Measurements from ENCODE around the gene IARS1.

The IARS1 gene

GRCh38 chr9:92293452-92294296 lies at the start of gene IARS1:
Gene IARS1, minus strand, starts transcription at chr9:92293697. Its CDS starts 4,278 bp downstream, at chr9:92289419.
- DNase-seq (ENCODE audit: low read depth): peak; percentile 96
- peak within 1 kb of the TSS; percentile 71 for H3K4me3 ChIP-seq (ENCODE audit: low read depth, low read length)

DNA sequence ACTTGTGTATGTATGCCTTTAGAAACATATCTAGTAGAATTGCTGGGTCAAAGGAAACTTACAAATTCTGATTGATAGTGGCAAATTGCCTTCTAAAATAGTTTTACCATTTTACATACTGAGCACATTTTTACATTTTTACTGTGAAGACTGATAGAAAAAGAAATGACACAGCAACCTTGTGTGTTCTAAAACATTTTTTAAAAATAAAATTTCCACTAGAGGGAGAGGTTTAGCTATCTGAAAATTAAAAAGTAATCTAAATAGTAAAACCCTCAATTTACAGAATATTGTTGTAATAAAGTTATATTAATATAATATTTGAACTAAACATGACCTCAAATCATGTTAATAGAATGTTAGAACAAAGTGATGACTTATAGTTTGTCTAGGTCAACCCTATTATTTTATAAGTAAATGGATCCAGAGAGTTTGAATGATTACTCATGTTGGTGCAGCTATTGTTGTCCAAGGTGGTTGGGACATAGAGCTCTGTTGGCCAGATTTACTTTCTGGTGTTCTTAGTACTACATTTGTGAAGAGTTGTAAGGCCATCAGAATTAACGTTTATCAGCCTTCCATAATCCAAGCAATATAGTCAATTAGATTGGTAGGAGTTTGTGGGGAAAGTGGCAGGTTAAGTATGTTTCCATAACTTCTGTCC lies 49.5 kb upstream of the IARS1 start:
- no peak for DNase-seq (ENCODE audit: low read depth)
- no peak overlapping the region for H3K4me3 ChIP-seq (ENCODE audit: low read depth, low read length)

DNA sequence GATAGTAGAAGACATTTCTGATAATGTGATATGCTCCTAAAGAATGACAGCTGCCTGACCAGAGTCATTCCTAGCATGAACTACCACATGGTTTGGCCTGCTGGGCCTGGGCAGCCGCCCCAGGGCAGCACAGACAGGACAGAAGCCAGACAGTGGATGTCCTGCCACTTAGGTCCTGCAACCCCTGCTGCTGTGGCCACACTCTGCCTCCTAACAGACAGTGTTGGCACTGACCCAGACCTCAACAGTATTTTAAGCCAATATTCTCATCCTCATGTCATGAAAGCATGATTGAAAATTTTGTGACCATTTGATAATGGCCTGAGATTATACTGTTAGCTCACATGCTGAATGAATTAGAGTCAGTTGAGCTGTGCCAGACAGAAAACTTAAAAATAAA lies 48.1 kb upstream of the IARS1 start:
- DNase-seq (ENCODE audit: low read depth): no peak
- H3K4me3 ChIP-seq (ENCODE audit: low read depth, low read length): no peak overlapping the region

- H3K4me3 ChIP-seq (ENCODE audit: low read depth, low read length): no peak overlapping the region
- no peak for DNase-seq (ENCODE audit: low read depth)
Observed at GRCh38 chr9:92333282-92333634, 39.8 kb upstream of the IARS1 start.

DNA sequence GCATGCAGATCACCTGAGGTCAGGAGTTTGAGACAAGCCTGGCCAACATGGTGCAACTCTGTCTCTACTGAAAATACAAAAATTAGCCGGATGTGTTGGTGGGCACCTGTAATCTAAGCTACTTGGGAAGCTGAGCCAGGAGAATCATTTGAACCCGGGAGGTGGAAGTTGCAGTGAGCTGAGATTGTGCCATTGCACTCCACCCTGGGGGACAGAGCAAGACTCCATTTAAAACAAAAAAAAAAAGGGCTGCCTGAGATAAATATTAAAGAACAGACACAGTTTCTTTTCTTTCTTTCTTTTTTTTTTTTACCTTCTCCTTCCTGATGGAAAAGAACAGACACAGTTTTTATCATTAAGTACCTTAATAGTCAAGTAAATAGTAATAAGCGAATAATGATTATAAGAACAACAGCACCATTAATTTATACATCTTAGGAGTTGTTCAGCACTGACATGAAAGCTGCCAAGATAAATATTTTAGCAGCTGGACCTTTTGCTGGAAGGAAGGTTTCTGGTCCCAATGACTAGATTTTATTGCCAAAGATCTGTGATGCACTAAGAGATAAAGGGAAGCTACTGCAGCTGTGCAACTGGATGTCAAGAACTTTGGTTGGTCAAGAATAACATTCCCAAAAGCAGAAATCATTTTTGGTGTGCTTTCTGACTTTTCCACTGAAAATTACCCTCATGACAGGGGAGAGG lies 39.2 kb upstream of the IARS1 start:
- H3K4me3 ChIP-seq (ENCODE audit: low read depth, low read length): no peak overlapping the region
- peak; percentile 25 for DNase-seq (ENCODE audit: low read depth)

DNA sequence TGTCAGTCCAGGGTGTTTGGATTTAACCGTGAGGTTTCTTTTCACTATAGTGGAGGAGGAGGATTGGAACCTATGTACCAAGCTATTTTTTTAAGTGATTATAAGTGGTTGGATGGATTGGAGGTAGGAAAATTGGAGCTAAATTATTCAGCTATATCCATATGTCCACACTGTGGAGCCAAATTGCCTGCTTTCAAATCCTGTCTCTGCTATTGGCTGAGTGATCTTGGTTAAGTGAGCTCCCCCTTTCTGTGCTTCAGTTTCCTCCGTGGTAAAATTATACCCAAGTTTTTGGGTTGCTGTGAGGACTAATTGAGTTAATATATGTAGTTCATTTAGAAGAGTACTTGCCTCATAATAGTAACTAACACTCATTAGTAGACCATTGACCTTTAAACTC lies 34.7 kb upstream of the IARS1 start:
- no peak overlapping the region for H3K4me3 ChIP-seq (ENCODE audit: low read depth, low read length)
- peak; percentile 41 for DNase-seq (ENCODE audit: low read depth)

DNA sequence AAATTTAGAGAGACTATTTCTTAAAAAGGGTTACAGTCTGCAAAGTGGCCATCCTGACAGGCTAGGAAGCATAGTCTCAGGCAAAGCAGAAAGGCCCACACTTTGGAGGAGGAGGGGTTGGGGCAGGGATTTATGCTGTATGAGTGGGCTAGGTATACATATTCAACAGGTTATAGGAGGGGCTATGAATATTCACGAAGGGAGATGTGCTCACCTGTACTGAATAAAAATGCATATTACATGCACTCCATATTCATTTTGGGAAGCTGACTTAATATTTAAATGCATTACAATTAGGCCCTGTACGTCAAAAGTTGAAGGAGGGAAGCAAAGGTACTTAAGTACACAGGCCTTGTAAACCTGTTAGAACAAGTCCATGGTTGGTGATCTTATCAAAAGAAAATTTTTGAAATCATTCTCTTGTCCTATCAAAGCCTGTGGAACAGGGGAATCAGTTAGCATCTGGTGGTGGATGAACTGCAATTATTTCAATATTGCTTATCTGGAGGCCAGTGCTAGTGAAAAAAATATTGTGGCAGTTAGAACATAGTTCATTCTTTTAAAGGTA lies 33.9 kb upstream of the IARS1 start:
- H3K4me3 ChIP-seq (ENCODE audit: low read depth, low read length): no peak overlapping the region
- no peak for DNase-seq (ENCODE audit: low read depth)

DNA sequence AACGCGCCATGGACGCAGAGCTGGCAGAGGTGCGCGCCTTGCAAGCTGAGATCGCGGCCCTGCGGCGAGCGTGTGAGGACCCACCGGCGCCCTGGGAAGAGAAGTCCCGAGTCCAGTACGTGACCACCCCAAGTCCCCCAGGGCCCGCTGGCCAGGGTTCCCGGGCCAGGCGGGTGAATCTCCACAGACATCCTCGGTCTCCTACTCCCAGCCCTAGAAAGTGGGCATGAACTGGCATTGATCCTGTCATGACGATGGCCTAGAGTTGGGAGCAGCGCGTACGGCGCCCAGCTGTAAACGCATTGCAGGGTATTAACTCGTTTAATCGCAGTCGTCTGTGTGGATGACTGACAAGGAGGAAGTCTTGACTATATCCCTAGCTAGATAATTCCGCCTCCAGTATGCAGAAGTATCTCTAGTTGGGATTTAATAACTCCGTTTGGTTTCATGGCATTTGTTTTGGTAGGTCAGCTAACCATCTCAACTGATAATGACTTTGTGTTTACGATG lies 32.5 kb upstream of the IARS1 start:
- DNase-seq (ENCODE audit: low read depth): no peak

GRCh38 chr9:92325269-92325990 lies 31.9 kb upstream of the IARS1 start, which contains the start of the genes CENPP and NOL8:
Gene CENPP, plus strand, starts transcription at chr9:92325953.
Gene NOL8, minus strand, starts transcription at chr9:92325350. Its CDS starts 1,189 bp downstream, at chr9:92324161.
- peak within 1 kb of the TSS; percentile 70 for H3K4me3 ChIP-seq (ENCODE audit: low read depth, low read length)
- peak; percentile 64 for DNase-seq (ENCODE audit: low read depth)

More for the DNA sequence above, 32.5 kb upstream of the IARS1 start:
- peak overlapping the region; percentile 70 for H3K4me3 ChIP-seq (ENCODE audit: low read depth, low read length)

- peak overlapping the region; percentile 70 for H3K4me3 ChIP-seq (ENCODE audit: low read depth, low read length)
- DNase-seq (ENCODE audit: low read depth): no peak
Observed at GRCh38 chr9:92324889-92325268, 31.4 kb upstream of the IARS1 start.

GRCh38 chr9:92324431-92324830 lies 30.9 kb upstream of the IARS1 start:
- DNase-seq (ENCODE audit: low read depth): no peak
- peak overlapping the region; percentile 70 for H3K4me3 ChIP-seq (ENCODE audit: low read depth, low read length)

DNA sequence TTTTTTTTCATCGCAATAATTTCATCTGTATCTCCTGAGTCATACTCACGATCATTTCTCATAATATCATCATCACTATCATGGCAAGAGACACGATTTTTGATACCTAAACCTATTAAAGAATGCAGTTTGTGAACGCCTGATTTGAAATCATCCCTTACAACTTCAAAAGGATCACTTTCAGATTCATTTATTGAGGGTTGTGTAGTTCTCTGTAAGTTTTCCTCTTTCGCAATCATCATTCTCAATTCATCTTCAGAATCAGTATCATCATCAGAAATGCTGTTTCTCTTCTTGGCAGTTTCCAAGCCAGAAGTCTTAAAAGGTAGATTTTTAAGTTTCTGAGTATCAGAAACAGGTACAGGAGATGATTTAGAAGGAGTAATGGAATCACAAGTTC lies 22.0 kb upstream of the IARS1 start:
- DNase-seq (ENCODE audit: low read depth): no peak
- no peak overlapping the region for H3K4me3 ChIP-seq (ENCODE audit: low read depth, low read length)

DNA sequence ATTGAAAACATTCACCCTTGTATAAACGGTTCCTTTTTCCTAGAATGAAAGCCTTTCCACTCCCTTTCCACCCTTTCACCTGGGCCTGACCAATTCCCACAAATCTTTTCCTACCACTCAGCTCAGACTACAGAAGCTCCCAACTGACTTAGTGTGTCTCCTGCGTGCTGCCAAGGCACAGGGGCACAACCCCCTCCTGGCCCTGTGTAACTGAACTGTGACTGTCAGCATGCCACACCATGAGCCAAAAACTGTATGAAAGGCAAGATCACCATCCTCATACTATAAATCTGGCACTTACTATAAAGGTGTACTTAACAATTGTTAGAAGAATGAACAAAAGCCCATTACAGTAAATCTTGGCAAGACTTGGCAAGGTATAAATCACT lies 20.1 kb upstream of the IARS1 start:
- DNase-seq (ENCODE audit: low read depth): no peak
- H3K4me3 ChIP-seq (ENCODE audit: low read depth, low read length): no peak overlapping the region

DNA sequence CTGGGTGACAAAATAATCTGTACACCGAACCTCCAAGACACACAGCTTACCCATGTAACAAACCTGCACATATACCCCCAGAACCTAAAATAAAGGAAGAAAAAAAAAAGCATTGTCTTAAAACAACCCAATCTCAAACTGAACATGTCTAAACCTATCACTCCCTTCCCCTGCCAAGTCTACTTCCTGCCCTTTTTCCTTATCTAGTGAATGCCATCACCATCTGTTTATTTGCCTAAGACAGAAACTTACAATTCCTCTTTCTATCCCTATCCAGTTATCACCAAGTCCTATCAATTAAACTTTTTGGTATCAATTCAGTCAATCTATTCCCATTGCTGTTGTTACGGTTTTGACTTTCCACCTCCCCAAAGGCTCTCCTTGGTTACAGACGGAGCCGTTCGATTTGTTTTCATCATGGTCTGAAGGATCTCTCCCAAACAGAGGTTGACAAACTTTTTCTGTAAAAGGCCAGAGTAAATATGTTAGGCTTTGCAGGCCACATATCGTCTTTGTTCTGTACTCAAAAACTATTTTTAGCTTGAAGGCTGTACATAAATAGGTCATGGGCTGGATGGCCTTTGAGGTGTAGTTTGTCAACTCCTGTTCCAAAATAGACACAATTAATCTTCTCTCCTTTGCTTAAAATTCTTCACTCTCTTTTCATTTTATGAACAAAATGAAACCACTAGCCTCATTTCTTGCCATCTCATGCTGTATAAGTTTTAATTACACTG lies 19.6 kb upstream of the IARS1 start:
- DNase-seq (ENCODE audit: low read depth): no peak
- H3K4me3 ChIP-seq (ENCODE audit: low read depth, low read length): no peak overlapping the region

- DNase-seq (ENCODE audit: low read depth): no peak
- H3K4me3 ChIP-seq (ENCODE audit: low read depth, low read length): no peak overlapping the region
Observed at GRCh38 chr9:92310562-92310961, 17.1 kb upstream of the IARS1 start.

GRCh38 chr9:92308893-92309292 lies 15.4 kb upstream of the IARS1 start:
- DNase-seq (ENCODE audit: low read depth): peak; percentile 17
- H3K4me3 ChIP-seq (ENCODE audit: low read depth, low read length): no peak overlapping the region

DNA sequence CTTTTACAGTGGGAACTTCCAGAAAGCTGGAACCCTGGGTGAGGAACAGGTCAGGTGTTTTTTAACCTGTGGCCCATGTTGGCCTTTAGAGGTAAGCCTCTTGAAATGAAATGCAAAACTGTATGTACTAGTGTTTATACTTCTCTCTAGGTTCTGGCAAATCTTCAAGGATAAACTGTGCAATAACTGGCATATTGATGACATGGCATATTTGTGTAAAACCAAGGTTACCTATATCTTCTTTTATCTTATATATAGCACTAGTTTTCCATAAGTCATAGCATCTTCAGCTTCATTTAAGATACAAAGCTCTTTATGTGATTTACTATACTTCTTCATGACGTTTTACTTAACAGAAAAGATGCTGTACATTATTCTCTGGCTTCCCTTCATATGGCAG lies 7.4 kb upstream of the IARS1 start:
- DNase-seq (ENCODE audit: low read depth): no peak
- no peak overlapping the region for H3K4me3 ChIP-seq (ENCODE audit: low read depth, low read length)

DNA sequence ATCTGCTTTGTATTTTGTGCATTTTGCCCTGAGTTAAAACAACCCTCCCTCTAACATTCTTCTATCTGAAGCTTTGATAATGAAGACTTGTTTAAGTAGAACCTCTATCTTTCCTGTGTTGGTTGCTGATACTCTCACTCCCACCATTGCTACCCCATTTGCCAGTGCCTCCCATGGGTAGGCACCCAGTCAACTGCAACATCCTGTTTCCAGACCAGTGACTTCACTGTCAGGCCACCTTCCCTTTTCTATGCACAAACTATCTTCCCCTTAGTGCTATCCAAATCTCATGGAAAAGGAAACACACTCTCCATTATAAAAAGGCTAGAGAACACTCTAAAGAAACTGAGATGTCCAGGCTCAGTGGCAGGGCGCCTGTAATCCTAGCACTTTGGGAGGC lies 5.6 kb upstream of the IARS1 start:
- DNase-seq (ENCODE audit: low read depth): no peak
- H3K4me3 ChIP-seq (ENCODE audit: low read depth, low read length): no peak overlapping the region

DNA sequence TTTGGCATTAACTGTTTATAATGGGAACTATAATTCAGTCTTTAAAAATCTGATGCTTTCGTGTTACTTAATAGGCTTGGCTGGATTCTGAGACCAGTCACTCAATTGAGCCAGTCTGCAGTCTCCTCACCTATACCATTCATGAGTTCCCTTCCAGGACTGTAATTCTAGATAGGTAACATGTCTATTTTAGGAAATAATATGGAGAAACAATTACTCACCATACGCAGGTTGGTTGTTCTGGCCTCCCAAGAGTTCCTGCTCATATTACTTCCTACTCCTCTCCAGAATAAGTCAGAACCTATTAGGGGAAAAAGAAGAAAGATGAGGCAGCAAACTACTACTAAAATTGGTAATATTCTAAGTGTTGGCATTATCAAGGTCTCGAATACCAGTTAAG lies 4.5 kb upstream of the IARS1 start:
- no peak overlapping the region for H3K4me3 ChIP-seq (ENCODE audit: low read depth, low read length)
- no peak for DNase-seq (ENCODE audit: low read depth)
